Measurements from ENCODE around the gene CYB5RL. TPM values are rescaled to one million over a fixed set of nuclear protein-coding genes. Genes with fewer than 3 reads are reported as not detected.
"Not testable (repeated sequence)": the region's sequence is repeated elsewhere in the genome, so short reads cannot be mapped to it uniquely, and the experiment has no call there.

Gene CYB5RL
- total RNA-seq, 1 donor from 2014 or later: 9.0 TPM

DNA sequence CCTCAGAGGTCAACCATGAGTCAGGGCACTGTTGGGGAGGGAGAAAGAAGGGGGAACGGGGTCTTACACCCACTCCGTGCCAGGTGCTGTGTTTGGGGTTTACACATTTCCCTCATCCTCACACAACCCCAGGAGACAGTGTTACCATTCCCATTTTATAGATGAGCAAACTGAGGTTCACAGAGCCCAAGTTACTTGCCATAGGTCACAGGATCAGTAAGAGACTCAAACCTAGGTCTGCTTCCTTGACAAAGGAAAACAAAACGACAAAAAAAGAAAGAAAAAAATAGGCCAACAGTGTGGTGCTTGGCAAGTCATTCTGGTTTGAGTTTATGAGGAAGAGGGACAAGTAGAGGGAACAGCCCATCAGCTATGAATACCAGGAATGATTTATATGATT is 30.8 kb downstream of the CYB5RL start:
- Mint-ChIP-seq H3K4me1 (ENCODE audit: low read depth) (no peaks in the 10 kb centered on the region), H3K27me3 (peaks cover 3% of the 10 kb centered on the region), H3K9me3 (ENCODE audit: low read depth) (no peaks in the 10 kb centered on the region), H3K27ac (no peak overlapping the region), H3K36me3 (ENCODE audit: insufficient read depth) (no peaks in the 10 kb centered on the region), H3K4me3 (ENCODE audit: low read depth) (no peak overlapping the region)
- TF ChIP-seq, protein P1, sequence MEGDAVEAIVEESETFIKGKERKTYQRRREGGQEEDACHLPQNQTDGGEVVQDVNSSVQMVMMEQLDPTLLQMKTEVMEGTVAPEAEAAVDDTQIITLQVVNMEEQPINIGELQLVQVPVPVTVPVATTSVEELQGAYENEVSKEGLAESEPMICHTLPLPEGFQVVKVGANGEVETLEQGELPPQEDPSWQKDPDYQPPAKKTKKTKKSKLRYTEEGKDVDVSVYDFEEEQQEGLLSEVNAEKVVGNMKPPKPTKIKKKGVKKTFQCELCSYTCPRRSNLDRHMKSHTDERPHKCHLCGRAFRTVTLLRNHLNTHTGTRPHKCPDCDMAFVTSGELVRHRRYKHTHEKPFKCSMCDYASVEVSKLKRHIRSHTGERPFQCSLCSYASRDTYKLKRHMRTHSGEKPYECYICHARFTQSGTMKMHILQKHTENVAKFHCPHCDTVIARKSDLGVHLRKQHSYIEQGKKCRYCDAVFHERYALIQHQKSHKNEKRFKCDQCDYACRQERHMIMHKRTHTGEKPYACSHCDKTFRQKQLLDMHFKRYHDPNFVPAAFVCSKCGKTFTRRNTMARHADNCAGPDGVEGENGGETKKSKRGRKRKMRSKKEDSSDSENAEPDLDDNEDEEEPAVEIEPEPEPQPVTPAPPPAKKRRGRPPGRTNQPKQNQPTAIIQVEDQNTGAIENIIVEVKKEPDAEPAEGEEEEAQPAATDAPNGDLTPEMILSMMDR (IDR thresholded peaks at IDR 0.05; ENCODE audit: unreplicated experiment): no peak
- no peak for DNase-seq (ENCODE audit: low spot score, unreplicated experiment)

DNA sequence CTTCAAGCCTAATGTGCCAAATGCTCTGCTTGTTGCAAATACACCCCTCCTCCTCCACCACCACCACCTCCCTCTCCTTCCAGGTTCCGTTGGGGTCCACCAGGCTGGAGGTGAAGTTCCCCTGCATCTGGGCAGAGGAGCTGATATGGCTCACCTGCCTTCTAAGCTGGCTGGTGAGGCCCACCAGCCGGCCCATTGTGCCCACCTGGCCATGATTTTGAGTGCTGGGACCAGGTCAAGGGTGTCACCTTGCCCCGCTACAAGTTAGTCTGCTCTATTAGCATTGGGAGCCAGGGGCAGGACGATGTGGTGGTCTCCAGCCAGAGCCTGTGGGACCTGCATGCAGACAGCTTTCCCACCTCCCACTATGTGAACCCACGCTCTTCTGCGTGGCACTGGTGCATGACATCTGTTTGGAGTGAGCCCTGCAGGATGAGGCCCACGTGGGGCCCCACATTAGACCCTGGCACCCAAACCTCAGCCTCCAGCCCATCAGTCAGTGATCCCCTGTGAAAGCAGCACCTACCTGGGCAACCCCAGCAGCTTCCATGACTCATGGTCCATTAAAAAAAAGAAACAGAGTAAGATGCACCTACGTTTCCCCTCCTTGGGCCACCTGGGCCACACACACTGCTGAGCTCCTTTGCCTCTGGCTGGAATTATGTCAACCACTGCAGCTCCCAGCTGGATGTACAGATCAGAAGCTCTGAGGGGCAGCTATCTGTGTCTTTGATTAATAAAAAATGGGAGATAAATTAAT is 31.4 kb downstream of the CYB5RL start:
- H3K27ac Mint-ChIP-seq: no peak overlapping the region
- no peaks in the 10 kb centered on the region for H3K4me1 Mint-ChIP-seq (ENCODE audit: low read depth)
- H3K36me3 Mint-ChIP-seq (ENCODE audit: insufficient read depth): no peaks in the 10 kb centered on the region

DNA sequence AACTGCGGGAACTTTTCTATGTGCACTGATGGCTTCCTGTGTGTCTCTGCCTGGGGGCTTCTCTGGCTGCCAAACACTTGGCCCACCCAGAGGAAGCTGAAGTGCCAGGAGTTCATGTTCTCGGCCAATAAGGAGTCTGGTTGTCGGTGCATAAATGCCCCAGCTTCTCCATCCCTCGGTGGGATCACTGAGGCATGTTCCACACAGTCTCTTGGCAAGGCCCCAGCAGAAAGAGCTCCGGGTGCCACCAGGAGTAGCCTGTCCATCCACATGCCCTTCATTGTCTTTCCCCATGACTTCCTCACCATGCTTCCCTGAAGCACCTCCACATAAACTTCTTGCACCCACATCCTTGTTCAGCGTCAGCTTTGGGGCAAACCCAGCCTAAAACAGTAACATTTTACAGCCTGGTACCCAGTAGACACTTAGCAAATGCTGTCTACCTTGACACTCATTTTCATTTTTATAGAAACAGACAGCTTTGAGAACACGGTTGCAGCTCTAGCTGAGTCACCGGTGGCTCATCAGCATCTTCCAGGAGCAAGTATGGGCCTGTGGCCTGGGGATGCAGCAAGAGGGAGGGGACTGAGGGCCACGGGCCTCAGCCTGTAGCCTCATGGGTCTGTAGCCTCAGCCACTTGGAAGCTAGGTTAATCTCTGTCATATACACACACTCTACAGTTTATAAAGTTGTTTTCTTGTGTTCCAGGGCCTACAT is 32.2 kb downstream of the CYB5RL start:
- H3K27ac Mint-ChIP-seq: no peak overlapping the region
- TF ChIP-seq, protein P1 (IDR thresholded peaks at IDR 0.05; ENCODE audit: unreplicated experiment): no peak
- no peaks in the 10 kb centered on the region for H3K9me3 Mint-ChIP-seq (ENCODE audit: low read depth)

More for the DNA sequence above, 31.4 kb downstream of the CYB5RL start:
- Mint-ChIP-seq H3K4me3 (ENCODE audit: low read depth) (no peak overlapping the region), H3K9me3 (ENCODE audit: low read depth) (no peaks in the 10 kb centered on the region), H3K27me3 (peaks cover 3% of the 10 kb centered on the region)
- no peak for DNase-seq (ENCODE audit: low spot score, unreplicated experiment)
- TF ChIP-seq, protein P1 (IDR thresholded peaks at IDR 0.05; ENCODE audit: unreplicated experiment): no peak

DNA sequence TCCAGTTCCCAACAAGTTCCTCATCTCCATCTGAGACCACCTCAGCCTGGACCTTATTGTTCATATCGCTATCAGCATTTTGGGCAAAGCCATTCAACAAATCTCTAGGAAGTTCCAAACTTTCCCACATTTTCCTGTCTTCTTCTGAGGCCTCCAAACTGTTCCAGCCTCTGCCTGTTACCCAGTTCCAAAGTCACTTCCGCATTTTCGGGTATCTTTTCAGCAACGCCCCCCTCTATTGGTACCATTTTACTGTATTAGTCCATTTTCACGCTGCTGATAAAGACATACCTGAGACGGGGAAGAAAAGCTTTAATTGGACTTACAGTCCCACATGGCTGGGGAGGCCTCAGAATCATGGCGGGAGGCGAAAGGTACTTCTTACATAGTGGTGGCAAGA is 33.5 kb downstream of the CYB5RL start:
- H3K36me3 Mint-ChIP-seq (ENCODE audit: insufficient read depth); H3K4me1 Mint-ChIP-seq (ENCODE audit: low read depth); DNase-seq (ENCODE audit: low spot score, unreplicated experiment); H3K27ac Mint-ChIP-seq; H3K27me3 Mint-ChIP-seq; H3K4me3 Mint-ChIP-seq (ENCODE audit: low read depth); H3K9me3 Mint-ChIP-seq (ENCODE audit: low read depth): not testable (repeated sequence)

More for the DNA sequence above, 32.2 kb downstream of the CYB5RL start:
- Mint-ChIP-seq H3K36me3 (ENCODE audit: insufficient read depth) (no peaks in the 10 kb centered on the region), H3K4me3 (ENCODE audit: low read depth) (no peak overlapping the region), H3K4me1 (ENCODE audit: low read depth) (no peaks in the 10 kb centered on the region), H3K27me3 (peaks cover 3% of the 10 kb centered on the region)
- no peak for DNase-seq (ENCODE audit: low spot score, unreplicated experiment)

DNA sequence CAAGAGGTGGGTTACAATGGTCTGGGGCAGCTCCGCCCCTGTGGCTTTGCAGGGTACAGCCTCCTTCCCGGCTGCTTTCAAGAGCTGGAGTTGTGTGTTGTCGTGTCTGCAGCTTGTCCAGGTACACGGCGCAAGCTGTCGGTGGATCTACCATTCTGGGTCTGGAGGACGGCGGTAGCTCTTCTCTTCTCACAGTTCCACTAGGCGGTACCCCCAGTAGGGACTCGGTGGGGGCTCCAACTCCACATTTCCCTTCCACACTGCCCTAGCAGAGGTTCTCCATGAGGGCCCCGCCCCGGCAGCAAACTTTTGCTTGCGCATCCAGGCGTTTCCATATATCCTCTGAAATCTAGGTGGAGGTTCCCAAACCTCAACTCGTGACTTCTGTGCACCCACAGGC is 34.7 kb downstream of the CYB5RL start:
- Mint-ChIP-seq H3K9me3 (ENCODE audit: low read depth) (no peaks in the 10 kb centered on the region), H3K36me3 (ENCODE audit: insufficient read depth) (no peaks in the 10 kb centered on the region), H3K4me3 (ENCODE audit: low read depth) (no peak overlapping the region), H3K27me3 (peaks cover 3% of the 10 kb centered on the region), H3K4me1 (ENCODE audit: low read depth) (no peaks in the 10 kb centered on the region), H3K27ac (no peak overlapping the region)
- DNase-seq (ENCODE audit: low spot score, unreplicated experiment): no peak
- TF ChIP-seq, protein P1 (IDR thresholded peaks at IDR 0.05; ENCODE audit: unreplicated experiment): no peak

Measured in progenitor cell of endocrine pancreas (in vitro differentiated cells).